NCI-H82 treated with DMSO at 0.1 percent for 48 hours (cell line): ENCODE measurements around the gene CD46.

Experiments used
- DNase-seq: peaks from one replicate; lab custom pipeline; 2025; ENCODE audit not compliant: unreplicated experiment; lab: John Stamatoyannopoulos, UW

The CD46 gene

GRCh38 chr1:207813512-207813881, 61.6 kb downstream of the CD46 start:
- no peak for DNase-seq

DNA sequence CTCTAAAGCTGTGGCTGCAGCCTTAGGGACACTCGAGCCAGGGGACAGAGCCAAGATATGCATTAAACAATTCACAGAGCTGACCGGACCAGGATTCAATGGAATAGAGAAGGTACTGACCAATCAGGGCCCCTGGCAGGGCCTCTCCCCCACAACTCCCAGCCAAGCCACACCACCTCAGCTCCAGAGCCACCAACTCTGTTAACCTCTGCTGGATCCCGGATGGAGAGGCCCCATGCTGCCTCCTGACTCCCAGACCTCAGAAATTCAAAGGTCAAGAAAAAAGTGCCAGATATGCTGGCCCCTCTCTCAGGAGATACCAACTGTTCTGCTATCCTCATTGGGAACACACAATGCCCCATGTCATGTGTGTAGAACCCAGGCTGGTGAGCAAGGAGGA, 62.1 kb downstream of the CD46 start:
- DNase-seq, result no peak

DNA sequence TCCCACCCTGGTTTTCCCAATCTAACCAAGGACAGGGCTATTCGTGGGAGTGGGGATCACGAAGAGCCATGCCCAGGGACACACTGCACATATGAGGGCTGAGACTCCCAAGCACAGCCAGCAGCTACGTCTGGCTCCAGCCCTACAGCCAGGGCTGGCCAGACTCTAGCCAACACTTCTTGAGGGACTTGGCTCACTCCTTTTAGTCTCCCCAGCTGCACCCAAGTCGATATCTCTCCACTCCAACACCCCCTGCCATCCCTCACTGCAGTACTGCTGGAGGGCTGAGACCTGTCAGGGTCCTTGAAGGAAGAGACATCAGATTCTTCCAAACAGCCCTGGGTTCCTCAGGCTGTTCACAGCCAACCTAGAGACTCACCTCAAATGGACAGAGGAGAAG, 62.6 kb downstream of the CD46 start:
- no peak for DNase-seq

- no peak for DNase-seq
These were observed 63.6 kb downstream of the CD46 start for GRCh38 chr1:207815466-207815865.

DNA sequence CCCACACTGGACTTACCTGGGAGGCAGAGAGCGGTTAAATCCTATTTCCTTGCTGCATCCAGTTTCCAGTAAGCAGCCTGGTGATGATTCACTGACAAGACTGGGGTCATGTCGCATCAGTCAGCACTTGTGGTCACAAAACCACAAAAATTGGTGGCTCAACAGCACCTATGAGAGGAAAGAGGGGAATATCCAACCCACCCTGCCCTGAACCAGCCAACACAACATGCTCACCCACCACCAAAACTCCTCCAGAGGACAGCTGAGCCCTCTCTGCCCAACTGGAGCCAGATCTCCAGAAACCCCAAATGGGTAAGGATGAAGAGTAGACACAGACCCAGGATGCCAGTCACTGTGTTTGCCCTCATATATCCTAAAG, 64.0 kb downstream of the CD46 start:
- no peak for DNase-seq

- no peak for DNase-seq
These were observed 65.3 kb downstream of the CD46 start for GRCh38 chr1:207817166-207817565.

- no peak for DNase-seq
These were observed 66.2 kb downstream of the CD46 start for GRCh38 chr1:207817778-207818751.

DNA sequence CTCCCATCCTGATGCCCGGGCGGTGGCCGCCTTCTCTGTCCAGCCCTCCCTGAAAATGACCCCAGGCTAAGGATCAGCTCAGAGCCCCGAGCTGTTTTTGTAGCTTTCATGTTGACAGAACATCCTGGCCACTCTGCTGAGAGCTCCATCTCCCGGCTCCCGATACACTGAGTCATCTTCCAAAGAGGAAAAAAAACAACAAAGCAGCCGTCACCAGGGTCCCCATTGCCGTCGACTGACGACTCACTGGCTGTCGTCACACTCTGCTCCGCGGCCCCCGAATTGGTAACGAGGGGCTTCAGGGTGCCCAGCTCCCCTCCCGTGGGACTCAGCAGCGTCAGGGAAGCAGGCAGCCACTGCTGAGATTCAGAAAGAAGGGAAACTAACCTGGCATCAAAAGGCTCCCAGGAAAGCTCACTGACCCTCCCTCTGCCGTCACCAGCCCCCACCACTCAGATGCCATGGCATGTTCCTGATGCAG, 67.2 kb downstream of the CD46 start:
- DNase-seq, result no peak

- no peak for DNase-seq
These were observed 69.0 kb downstream of the CD46 start for GRCh38 chr1:207820568-207821463.

- no peak for DNase-seq
These were observed 69.7 kb downstream of the CD46 start for GRCh38 chr1:207821464-207822045.

DNA sequence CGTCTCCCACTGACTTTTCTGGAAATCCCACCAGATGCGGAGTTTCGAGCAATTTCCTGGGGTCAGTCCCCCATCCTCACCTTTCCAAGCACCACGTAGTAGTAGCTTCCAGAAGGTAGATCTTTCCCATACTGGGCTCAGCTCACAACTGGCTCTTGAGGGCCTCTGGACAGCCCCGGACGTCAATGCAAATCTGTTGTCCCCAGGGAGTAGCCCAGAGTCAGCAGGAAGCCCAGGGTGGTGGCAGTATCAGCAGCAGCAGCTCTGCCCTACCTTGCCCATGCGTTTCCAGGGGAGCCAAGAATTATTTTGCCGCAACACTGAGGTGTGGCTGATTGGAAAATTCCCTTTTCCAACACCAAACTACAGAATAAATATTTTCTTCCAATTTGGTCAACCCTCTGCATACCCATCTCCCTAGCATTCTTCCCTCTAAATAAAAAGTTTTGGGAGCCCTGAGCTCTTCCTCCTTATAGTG, 70.3 kb downstream of the CD46 start:
- no peak for DNase-seq

DNA sequence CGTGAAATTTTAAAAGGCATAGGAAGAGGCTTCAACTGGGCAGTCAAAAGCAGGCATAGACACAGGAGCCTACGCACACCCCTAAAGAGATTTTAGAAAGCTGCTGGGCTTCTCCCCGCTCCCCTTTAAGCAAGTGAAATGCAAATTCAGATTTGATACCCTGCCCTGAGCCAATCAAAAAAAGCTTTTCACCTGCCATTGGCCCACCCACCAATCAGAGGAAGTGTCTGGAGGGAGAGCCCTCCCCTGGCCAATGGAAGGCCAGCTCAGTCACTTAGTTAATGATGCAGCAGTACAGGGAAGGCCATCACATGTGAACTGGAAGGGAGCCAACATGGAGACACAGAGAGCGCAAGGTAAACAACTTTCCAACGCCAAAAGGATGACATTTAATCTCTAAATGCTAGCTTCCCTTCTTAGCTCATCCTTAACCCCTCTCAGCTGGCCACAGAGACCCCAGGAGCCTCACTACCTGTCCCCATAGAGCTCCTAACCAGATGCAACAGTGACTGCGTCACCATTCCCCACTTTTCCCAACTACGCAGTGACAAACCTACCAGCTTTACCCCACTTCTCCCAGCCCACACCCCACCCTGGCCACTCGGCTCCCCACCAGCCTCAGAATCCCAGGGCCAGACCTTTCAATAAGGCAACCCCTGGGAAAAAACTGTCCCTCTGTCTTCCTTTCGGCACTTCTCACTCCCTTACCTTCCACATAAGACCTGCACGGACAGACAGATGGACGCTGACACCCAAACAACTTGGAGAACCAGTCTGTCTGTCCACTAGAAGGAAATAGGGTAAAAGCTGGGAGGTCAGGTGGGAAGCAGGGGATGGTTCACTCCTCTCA, 71.0 kb downstream of the CD46 start:
- peak; percentile 49 for DNase-seq

GRCh38 chr1:207823531-207823879, 71.7 kb downstream of the CD46 start:
- no peak for DNase-seq

DNA sequence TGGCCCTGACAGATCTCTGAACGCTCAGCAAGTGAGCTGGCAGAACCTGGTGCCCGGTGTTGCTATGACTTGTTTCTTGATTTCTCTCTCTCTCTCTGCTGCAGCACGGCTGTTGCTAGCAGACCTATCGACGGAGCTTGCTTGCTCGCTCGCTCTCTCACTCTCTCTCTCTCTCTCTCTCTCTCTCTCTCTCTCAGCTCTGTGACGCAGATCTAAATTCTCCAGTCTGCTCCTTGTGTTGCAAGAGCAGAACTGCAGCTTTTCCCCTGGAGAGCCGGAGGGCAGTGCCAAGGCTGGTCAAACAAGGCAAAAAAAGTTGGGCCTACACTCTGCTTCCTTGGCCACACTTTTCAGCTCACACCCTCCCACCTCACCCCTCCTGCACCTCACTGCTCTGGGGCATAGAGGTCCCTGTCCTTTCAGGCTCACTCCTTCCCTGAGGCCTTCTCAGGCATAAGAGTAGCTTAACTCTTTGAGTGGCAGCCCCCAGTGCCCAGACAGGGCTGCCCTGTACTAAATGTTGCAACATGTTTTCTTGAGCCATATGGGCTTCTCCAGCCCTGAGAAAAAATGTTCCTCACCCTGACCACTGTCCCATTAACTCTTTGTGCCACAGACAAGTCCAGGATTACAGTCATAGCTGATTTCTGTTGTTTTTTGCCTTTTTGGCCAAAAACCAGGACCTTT, 72.2 kb downstream of the CD46 start:
- DNase-seq, result no peak

- DNase-seq, result no peak
These were observed 73.0 kb downstream of the CD46 start for GRCh38 chr1:207824691-207825408.

GRCh38 chr1:207825409-207825695, 73.5 kb downstream of the CD46 start:
- no peak for DNase-seq

GRCh38 chr1:207825719-207826556, 74.1 kb downstream of the CD46 start:
- DNase-seq, result no peak
